Stomach smooth muscle (tissue), 2 donors: ENCODE data around the gene CSRP2.

Source experiments
- H3K27ac ChIP-seq: one replicate; pipeline ENCODE4 v1.7.0; 2013; ENCODE audit warnings: mild to moderate bottlenecking, low read length, inconsistent platforms
- H3K27me3 ChIP-seq, 2 donors: one replicate each; pipeline ENCODE4 v1.7.0; 2013; ENCODE audit warnings: low read length in 2 of 2; ENCODE audit not compliant: insufficient read depth in 2 of 2, control insufficient read depth in 1 of 2
- H3K36me3 ChIP-seq, 2 donors: one replicate each; pipeline ENCODE4 v1.7.0; 2013; ENCODE audit warnings: low read length in 2 of 2; ENCODE audit not compliant: control insufficient read depth in 2 of 2, insufficient read depth in 2 of 2
- H3K4me1 ChIP-seq: one replicate; pipeline ENCODE4 v1.7.0; 2013; ENCODE audit warnings: low read length; ENCODE audit not compliant: control insufficient read depth, insufficient read depth
- H3K4me3 ChIP-seq, 2 donors: one replicate each; pipeline ENCODE4 v1.7.0; 2013; ENCODE audit warnings: low read length in 2 of 2
- H3K9ac ChIP-seq, 2 donors: one replicate each; pipeline ENCODE4 v1.7.0; 2013; ENCODE audit warnings: low read length in 2 of 2, mild to moderate bottlenecking in 1 of 2
- H3K9me3 ChIP-seq, 2 donors: one replicate each; pipeline ENCODE4 v1.7.0; 2013; ENCODE audit warnings: low read length in 2 of 2; ENCODE audit not compliant: control insufficient read depth in 2 of 2
- donor health status: healthy.
- donor health status: Pancreatic carcinoma.

The CSRP2 gene

DNA sequence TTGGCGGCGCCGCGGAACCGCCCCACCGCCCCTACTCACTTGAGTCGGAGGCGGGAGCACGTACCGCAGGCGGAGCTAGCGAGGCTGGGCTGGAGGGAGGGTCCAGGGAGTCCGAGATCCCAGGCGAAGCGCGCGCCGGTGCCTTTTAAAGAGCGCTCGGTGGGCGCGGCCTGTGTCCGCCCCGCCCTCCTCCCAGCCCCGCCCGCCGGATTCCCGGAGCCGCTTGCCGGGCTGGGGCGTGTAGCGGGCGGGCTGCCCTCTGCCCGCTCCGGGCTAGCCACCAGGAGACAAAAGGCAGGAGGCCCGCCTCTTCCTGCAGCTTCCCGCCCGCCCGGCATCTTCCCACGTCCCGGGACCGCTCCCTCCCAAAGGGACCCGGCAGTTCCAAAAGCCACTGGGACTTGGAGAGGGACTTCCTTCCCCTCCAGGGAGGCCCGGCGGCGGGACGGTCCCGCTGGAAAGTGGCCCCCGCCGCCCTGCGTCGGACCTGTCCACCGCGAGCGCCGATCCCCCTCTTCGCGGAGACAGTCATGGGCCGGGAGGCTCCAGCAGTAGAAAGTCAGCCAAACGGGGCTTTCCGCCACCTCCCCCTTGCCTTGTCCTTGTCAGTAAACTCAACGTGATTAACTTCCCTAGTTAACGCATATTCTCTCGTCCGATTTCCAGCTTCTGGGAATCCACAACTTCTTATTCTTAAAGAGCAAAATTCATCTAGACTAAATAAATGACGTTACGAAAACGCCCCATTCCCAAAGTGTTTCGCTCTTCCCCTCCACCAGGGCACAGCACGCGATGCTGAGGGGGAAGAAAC is at the start of gene CSRP2:
TSS of gene CSRP2 (minus strand) at position 121 of the 811 bp plus-strand sequence. CDS start 12,759 bp downstream, outside the sequence.
- Histone ChIP-seq H3K36me3 (no peaks in the 10 kb centered on the region), H3K27ac (peak within 1 kb of the TSS; percentile 88), H3K4me3 (peak within 1 kb of the TSS; percentile 86 to 88), H3K9me3 (no peaks in the 10 kb centered on the region), H3K4me1 (peaks cover 19% of the 10 kb centered on the region), H3K27me3 (no peaks in the 10 kb centered on the region), H3K9ac (peak within 1 kb of the TSS; percentile 80 to 88)

DNA sequence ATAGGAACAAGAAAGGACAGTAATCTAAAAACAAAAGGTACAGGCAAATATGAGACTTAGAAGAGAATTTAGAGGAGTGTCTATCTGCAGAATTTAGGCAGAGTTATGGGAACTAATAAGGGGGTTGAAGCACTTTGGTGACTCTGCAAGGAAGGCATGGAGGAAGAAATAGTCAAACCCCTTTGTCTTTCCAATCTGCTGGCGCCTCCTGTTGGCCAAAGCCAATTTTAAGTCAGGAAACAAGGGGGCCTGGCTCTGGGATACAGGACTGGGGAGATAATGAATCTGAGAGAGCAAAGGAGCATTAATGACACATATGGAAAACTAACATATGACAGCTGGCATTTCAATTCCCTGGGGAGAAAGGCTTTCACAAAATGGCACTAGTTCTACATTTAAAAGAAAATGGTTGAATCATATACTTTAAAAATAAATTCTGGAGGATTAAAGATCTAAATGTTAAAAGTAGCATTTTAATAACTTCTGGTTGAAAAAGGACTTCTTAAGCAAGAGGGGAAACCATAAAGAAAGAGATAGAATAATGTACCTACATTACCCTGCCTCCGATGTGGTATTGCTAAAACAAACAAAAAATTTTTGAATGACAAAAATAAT is 48.5 kb upstream of the CSRP2 start:
- Histone ChIP-seq H3K36me3 (no peaks in the 10 kb centered on the region), H3K27me3 (no peaks in the 10 kb centered on the region), H3K9ac (no peak overlapping the region), H3K4me1 (no peaks in the 10 kb centered on the region), H3K9me3 (no peaks in the 10 kb centered on the region), H3K27ac (no peak overlapping the region), H3K4me3 (no peak overlapping the region)

DNA sequence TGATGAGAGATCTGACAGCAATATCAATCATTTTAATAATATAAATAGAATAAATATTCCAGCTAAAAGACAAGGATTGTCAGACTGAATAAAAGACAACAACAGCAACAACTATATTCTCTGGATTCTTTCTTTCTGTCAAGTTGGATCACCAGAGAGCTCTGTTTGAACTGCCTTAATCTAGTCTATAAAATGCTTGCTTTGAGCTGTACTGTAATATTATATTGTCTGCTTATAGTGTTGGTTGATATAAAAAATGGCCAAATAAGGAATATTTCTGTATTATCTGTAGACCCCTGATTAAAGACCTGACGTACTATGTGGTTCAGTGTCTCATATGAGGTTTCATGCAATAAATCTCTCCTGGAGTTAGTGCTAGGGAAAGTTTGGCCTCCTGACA is 46.3 kb upstream of the CSRP2 start:
- no peaks in the 10 kb centered on the region for H3K9me3 ChIP-seq

DNA sequence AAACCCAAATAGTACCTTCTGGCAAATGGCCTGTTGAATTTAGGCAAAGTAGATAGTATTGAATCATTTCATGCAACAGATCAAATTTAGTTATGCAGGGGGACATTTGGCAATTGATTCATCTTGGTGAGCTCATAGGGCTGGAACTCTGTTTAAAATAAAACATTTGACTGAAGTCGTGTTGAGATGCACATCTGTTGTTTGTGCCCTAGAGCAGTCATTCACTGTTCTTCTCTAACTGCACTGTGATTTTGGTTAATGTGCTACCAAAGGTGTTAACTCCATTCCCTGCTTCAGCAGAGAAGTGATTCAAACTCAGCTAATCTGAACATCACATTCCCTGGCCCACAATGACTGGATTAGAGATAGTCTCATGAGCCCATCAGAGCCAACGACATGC is 44.0 kb upstream of the CSRP2 start:
- H3K9me3 ChIP-seq = no peaks in the 10 kb centered on the region
- H3K27me3 ChIP-seq = no peaks in the 10 kb centered on the region
- no peak overlapping the region for H3K9ac ChIP-seq
- H3K27ac ChIP-seq = no peak overlapping the region
- no peaks in the 10 kb centered on the region for H3K4me1 ChIP-seq
- no peak overlapping the region for H3K4me3 ChIP-seq
- H3K36me3 ChIP-seq = no peaks in the 10 kb centered on the region

More for the DNA sequence above, 46.3 kb upstream of the CSRP2 start:
- no peaks in the 10 kb centered on the region for H3K4me1 ChIP-seq
- no peaks in the 10 kb centered on the region for H3K36me3 ChIP-seq
- no peak overlapping the region for H3K4me3 ChIP-seq
- no peak overlapping the region for H3K9ac ChIP-seq
- no peaks in the 10 kb centered on the region for H3K27me3 ChIP-seq
- H3K27ac ChIP-seq = no peak overlapping the region

DNA sequence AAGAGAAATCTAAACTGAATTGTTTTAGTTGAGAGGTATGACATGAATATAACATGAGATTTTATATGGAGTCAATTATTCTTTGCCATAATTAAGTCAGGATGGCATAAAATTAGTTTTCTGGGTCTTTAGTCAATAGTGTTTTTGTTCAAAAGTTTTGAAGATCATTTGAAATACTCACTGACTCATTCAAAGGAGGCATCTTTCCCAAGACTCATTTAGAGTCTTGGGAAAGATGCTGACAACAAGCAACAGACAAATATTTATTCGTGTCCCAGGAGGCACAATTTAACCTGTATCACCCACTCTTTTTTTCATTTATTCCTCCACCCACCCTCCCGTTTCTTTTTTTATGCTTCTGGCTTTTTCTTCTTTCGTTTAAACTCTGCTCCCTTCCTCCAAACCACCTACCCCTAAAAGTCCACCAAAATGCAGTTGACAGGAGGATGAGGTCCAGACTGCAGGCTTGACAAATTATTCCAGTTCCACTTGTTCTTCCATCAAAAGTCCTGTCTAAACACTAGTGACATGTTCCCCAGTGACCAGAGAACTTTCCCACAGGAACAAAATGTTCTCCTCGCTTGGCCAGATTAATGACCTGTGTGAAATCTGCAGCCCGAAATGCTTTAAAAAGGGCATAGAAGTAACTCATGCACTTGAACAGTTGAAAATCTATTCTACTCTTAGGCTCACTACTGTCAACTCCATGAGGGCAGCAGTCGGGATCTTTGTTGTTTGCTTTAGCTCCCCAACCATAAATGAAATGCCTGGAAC is 43.3 kb upstream of the CSRP2 start:
- H3K4me1 ChIP-seq = no peaks in the 10 kb centered on the region
- H3K9me3 ChIP-seq = no peaks in the 10 kb centered on the region
- H3K36me3 ChIP-seq = no peaks in the 10 kb centered on the region
- H3K27ac ChIP-seq = no peak overlapping the region
- no peak overlapping the region for H3K4me3 ChIP-seq
- H3K9ac ChIP-seq = no peak overlapping the region
- no peaks in the 10 kb centered on the region for H3K27me3 ChIP-seq

DNA sequence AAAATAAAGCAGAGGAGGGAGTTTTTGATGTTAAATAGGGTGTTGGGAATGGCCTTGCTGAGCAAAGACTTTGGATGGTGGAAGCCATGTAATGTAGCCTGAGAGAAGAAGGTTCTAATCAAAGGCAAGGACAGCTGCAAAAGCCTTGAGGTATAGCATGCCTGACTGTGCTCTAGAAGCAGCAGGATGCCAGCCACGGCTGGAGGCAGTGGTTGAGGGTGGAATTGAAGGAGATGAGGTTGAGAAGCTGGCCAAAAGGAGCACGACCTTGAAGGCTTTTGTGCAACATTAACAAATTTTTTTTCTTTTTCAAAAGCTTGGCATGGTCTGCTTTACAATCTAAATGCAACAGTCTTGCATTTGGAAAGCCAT is 42.3 kb upstream of the CSRP2 start:
- Histone ChIP-seq H3K9ac (no peak overlapping the region), H3K4me3 (no peak overlapping the region), H3K27me3 (no peaks in the 10 kb centered on the region), H3K9me3 (no peaks in the 10 kb centered on the region), H3K36me3 (no peaks in the 10 kb centered on the region), H3K27ac (no peak overlapping the region), H3K4me1 (no peaks in the 10 kb centered on the region)

DNA sequence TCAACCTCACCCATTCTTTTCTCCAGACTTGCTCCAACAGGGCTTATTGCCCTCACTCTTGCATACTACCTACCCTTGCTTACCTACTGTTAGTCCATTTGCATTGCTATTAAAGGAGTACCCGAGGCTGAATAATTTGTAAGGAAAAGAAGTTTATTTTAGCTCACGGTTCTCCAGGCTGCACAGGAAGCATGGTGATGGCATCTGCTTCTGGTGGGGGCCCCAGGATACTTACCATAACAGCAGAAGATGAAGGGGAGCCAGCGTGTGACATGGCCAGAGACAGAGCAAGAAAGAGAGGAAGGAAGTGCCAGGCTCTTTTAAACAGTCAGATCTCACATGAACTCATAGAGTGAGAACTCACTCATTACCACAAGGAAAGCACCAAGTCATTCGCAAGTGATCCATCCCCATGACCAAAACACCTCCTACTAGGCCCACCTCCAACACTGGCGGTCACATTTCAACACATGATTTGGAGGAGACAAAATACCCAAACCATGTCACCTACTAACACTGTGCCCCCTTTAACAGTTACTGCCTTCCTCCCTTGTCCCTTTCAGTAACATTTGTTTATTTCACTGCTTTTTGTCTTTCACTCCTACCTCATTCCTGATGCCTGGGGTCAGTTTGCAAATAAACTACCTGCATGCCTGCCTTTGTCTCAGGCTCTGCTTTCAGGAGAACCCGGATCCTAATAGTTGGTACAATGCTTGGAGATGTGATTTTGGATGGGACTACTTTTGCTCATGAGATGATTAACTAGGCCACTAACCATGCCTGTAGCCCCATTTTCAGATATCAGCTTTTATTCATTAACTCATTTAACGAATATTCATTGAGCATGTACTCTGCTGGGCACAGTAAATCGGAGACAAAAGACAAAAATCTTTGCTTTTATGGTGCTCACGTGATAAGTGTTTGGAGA is 41.6 kb upstream of the CSRP2 start:
- Histone ChIP-seq H3K4me3 (no peak overlapping the region), H3K27me3 (no peaks in the 10 kb centered on the region), H3K4me1 (no peaks in the 10 kb centered on the region), H3K36me3 (no peaks in the 10 kb centered on the region), H3K9ac (no peak overlapping the region), H3K9me3 (no peaks in the 10 kb centered on the region), H3K27ac (no peak overlapping the region)

DNA sequence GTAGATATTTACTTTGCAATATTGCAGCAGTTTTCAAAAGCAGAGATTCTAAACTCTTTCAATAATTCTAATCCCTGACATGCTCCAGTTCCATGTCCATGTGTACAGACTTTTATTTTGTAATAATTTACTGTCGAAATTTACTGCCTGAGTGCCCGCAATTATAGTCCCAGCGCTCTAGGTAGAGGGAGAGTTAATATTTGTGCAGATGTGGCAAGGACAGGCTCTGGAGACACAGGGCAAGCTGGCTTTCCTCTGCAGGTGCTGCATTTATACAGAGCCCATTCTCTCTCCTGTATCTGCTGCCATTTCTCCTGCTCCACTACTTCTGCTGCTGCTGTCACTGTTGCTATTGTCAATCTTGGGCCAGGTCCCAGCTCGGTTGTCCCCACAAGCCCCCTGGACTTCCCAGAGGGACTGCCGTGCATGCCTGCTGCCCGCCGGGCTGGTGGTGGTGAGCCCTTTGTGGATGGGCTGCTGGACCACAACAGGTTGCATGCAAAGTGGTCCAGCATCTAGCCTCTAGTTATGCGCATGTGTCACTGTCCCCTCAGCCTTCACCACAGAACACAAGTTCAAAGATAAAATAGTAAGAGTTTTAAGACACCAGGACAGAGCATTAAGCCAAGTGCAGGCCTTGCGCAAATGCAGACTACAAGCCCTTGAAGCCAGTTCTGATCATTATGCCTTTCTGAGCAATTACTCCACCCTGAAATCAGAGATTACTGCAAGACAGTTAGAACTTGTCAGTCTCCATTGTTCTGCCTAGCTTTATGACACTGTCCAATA is 40.8 kb upstream of the CSRP2 start:
- Histone ChIP-seq H3K27me3 (no peaks in the 10 kb centered on the region), H3K27ac (no peak overlapping the region), H3K4me1 (no peaks in the 10 kb centered on the region), H3K9me3 (no peaks in the 10 kb centered on the region), H3K36me3 (no peaks in the 10 kb centered on the region), H3K9ac (no peak overlapping the region), H3K4me3 (no peak overlapping the region)

DNA sequence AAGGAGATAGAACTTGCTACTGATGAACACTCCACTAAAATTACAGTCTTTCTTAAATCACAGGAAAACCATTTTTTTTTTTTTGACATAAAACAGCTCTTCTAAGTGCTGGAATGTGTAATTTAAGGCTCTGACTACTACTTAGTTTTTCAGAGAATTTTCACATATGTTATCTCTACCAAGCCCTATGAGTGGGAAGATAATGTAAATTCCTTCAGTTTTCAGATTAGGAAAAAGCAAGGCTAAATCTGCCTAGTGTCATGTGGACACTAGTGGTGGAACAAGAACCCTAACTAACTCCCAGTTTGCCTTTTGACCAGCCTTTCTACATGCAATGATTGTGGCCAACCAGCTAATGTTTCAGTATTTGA is 37.3 kb upstream of the CSRP2 start:
- H3K4me1 ChIP-seq = no peaks in the 10 kb centered on the region
- no peak overlapping the region for H3K27ac ChIP-seq
- no peak overlapping the region for H3K9ac ChIP-seq
- no peaks in the 10 kb centered on the region for H3K36me3 ChIP-seq
- H3K9me3 ChIP-seq = no peaks in the 10 kb centered on the region
- H3K27me3 ChIP-seq = no peaks in the 10 kb centered on the region
- H3K4me3 ChIP-seq = no peak overlapping the region
